Peyer's patch (tissue), 4 donors: ENCODE data around the gene IAH1. TPM values are rescaled to one million over a fixed set of nuclear protein-coding genes. Genes with fewer than 3 reads are reported as not detected.

ENCODE experiments used
- DNase-seq, 3 donors: peaks; one replicate each; pipeline ENCODE4 v3.0.0-alpha.2; 2017 to 2019
- H3K27ac ChIP-seq, 4 donors: fragments of 200-600 bp; sonication (generic); one replicate each; pipeline ENCODE4 v1.5.1; 2016 to 2019
- H3K27me3 ChIP-seq, 2 donors: fragments of 200-600 bp; sonication (generic); one replicate each; pipeline ENCODE4 v1.5.1; 2019
- H3K36me3 ChIP-seq, 3 donors: fragments of 200-600 bp; sonication (generic); one replicate each; pipeline ENCODE4 v1.5.1; 2016 to 2019
- H3K4me1 ChIP-seq, 4 donors: fragments of 200-600 bp; sonication (generic); one replicate each; pipeline ENCODE4 v1.5.1; 2016 to 2019
- H3K4me3 ChIP-seq, 4 donors: fragments of 200-600 bp; sonication (generic); 1 replicate in 3 of 4; 2 replicates in 1 of 4; pipeline ENCODE4 v1.5.1; 2016 to 2019; ENCODE audit warnings: mild to moderate bottlenecking in 1 of 4
- H3K9me3 ChIP-seq, 4 donors: fragments of 200-600 bp; sonication (generic); one replicate each; pipeline ENCODE4 v1.5.1; 2016 to 2019; ENCODE audit warnings: mild to moderate bottlenecking in 1 of 4
- POLR2A ChIP-seq, 2 donors: fragments of 450-650 bp; IDR thresholded peaks; one replicate each; pipeline ENCODE4 v1.5.1; 2017; ENCODE audit warnings: antibody characterized with exemption in 2 of 2, mild to moderate bottlenecking in 2 of 2, moderate library complexity in 2 of 2
- total RNA-seq, 4 donors: library from RNA; depleted of rRNA; stranded (reverse); fragments of >200 nt; gene quantifications; one replicate each; pipeline ENCODE4 v1.1.0, GENCODE V29; 2016
- TF ChIP-seq, protein P1 (sequence below), 6 experiments: fragments of 450-650 bp in 4 of 6; fragments of 200-600 bp in 2 of 6; sonication (generic) in 1 of 6; IDR thresholded peaks; one replicate each; pipeline ENCODE4 v1.5.1; 2017 to 2019; ENCODE audit warnings: antibody characterized with exemption in 6 of 6, mild to moderate bottlenecking in 3 of 6, moderate library complexity in 1 of 6

The IAH1 gene
- total RNA-seq, 4 donors from 2014 or later, result 39.2 to 59.4 (median 43.5) TPM

DNA sequence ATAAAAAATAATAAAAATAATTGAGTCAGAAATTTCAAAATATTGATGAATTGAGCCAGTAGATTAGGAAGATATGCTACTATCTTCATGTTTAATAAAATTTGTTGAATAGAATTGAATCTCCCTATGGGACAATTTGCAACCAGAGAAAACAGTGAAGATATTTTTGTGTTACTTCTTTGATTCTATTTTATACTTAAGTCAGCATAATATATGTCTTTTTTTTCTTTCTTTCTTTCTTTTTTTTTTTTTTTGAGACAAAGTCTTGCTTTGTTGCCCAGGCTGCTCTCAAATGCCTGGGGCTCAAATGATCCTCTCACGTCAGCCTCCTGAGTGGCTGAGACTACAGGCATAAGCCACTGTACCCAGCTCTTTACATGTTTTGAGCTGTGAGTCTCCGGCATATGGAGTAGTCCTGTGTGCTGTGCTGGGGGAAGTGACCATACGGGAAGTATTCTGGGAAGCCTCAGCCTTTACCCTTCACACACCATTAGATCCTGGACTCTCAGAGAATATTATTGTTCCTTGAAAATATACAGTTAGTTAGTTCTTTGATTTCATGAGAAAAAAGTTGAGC is 13.8 kb upstream of the IAH1 start:
- Histone ChIP-seq H3K36me3 (peaks cover 0 to 44% (median 0%) of the 10 kb centered on the region in 3 donors), H3K9me3 (no peaks in the 10 kb centered on the region), H3K4me3 (no peak overlapping the region), H3K4me1 (no peaks in the 10 kb centered on the region), H3K27ac (no peak overlapping the region), H3K27me3 (no peaks in the 10 kb centered on the region)
- TF ChIP-seq, protein P1, sequence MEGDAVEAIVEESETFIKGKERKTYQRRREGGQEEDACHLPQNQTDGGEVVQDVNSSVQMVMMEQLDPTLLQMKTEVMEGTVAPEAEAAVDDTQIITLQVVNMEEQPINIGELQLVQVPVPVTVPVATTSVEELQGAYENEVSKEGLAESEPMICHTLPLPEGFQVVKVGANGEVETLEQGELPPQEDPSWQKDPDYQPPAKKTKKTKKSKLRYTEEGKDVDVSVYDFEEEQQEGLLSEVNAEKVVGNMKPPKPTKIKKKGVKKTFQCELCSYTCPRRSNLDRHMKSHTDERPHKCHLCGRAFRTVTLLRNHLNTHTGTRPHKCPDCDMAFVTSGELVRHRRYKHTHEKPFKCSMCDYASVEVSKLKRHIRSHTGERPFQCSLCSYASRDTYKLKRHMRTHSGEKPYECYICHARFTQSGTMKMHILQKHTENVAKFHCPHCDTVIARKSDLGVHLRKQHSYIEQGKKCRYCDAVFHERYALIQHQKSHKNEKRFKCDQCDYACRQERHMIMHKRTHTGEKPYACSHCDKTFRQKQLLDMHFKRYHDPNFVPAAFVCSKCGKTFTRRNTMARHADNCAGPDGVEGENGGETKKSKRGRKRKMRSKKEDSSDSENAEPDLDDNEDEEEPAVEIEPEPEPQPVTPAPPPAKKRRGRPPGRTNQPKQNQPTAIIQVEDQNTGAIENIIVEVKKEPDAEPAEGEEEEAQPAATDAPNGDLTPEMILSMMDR (IDR thresholded peaks at IDR 0.05), result no peak
- no peak for TF ChIP-seq POLR2A (IDR thresholded peaks at IDR 0.05)
- no peak for DNase-seq

DNA sequence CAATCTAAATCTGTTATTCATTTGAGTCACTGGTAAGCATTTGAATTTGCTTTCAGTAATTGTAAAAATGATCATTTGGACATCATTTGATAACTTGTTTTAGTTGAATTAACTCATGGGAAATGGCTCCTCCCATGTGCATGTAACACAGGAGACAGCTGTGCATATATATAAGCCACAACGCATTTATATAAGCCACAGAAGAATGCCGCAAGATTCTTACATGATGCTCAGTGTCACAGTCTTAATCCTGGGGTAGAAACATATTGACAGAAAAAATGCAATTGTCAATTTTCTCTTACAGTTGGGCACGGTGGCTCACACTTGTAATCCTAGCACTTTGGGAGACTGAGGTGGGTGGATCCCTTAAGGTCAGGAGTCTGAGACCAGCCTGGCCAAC is 13.3 kb upstream of the IAH1 start:
- Histone ChIP-seq H3K27me3 (no peaks in the 10 kb centered on the region), H3K4me1 (no peaks in the 10 kb centered on the region), H3K27ac (no peak overlapping the region), H3K36me3 (peaks cover 0 to 43% (median 0%) of the 10 kb centered on the region in 3 donors), H3K9me3 (no peaks in the 10 kb centered on the region), H3K4me3 (no peak overlapping the region)
- DNase-seq, result no peak
- TF ChIP-seq POLR2A (IDR thresholded peaks at IDR 0.05), result no peak
- TF ChIP-seq, protein P1 (IDR thresholded peaks at IDR 0.05), result no peak

GRCh38 chr2:9462313-9462712 is 12.0 kb upstream of the IAH1 start:
- no peaks in the 10 kb centered on the region for H3K4me1 ChIP-seq
- no peaks in the 10 kb centered on the region for H3K9me3 ChIP-seq
- no peak for TF ChIP-seq POLR2A (IDR thresholded peaks at IDR 0.05)
- TF ChIP-seq, protein P1 (IDR thresholded peaks at IDR 0.05), result no peak
- no peak overlapping the region for H3K4me3 ChIP-seq
- no peak overlapping the region for H3K27ac ChIP-seq
- no peaks in the 10 kb centered on the region for H3K27me3 ChIP-seq
- peaks cover 0 to 39% (median 0%) of the 10 kb centered on the region in 3 donors for H3K36me3 ChIP-seq
- DNase-seq, result no peak

DNA sequence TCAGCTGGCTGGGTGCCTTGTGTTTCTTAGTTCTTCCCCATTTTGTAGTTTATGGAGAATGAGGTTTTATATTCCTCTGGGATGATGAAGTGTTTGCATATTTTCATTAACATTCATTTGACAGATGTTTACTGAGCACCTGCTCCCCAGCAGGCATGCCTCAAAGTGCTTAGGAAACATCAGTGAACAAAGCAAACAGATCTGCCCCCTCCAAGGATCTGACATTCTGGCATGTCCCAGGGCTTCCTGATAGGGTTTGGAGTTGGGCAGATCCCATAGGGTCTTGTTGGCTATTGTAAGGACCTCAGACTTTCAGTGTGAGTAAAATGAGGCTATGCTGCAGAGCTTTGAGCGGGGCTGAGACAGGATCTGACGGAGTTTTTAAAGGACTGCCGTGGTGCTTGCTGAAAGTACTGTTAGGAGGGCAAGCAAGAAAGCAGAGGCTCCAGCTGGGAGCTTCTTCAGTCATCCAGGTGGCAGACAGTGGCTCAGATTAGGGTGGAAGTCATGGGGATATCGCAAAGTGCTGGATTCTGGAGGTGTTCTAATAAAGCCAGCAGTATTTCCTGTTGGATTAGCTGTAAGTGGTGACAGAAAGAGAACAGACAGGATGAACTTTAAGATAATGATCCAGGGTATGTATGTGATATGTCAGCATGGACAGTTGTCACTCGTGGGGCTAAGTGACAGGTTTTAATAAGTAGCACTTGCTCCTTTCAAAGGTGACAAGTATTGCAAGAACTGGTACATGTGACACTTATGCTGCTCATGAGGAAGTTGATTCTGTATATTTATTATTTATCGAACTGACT is 11.3 kb upstream of the IAH1 start:
- H3K27ac ChIP-seq, result no peak overlapping the region

DNA sequence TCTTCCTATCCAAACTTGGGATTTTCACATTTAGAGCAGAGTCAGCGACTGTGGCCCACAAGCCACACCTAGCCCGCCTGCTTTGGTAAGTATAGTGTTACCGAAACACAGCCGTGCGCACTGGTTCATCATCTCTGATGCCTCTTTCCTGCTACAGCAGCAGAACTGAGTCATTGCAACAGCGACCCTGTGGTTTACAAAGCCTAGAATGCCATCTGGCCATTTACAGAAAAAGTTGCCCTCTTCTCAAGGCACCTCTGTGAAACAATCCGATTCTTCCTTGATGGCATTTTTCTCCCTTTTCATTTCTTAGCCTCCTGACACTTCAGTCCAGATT is 10.7 kb upstream of the IAH1 start:
- DNase-seq, result no peak
- Histone ChIP-seq H3K4me3 (no peak overlapping the region), H3K36me3 (peaks cover 0 to 34% (median 0%) of the 10 kb centered on the region in 3 donors), H3K4me1 (no peaks in the 10 kb centered on the region), H3K27me3 (no peaks in the 10 kb centered on the region), H3K27ac (no peak overlapping the region), H3K9me3 (no peaks in the 10 kb centered on the region)
- TF ChIP-seq, protein P1 (IDR thresholded peaks at IDR 0.05), result no peak
- TF ChIP-seq POLR2A (IDR thresholded peaks at IDR 0.05), result no peak

More for the DNA sequence above, 11.3 kb upstream of the IAH1 start:
- Histone ChIP-seq H3K36me3 (peaks cover 0 to 37% (median 0%) of the 10 kb centered on the region in 3 donors), H3K4me3 (no peak overlapping the region), H3K4me1 (no peaks in the 10 kb centered on the region), H3K27me3 (no peaks in the 10 kb centered on the region), H3K9me3 (no peaks in the 10 kb centered on the region)
- DNase-seq, result no peak
- TF ChIP-seq, protein P1 (IDR thresholded peaks at IDR 0.05), result no peak
- no peak for TF ChIP-seq POLR2A (IDR thresholded peaks at IDR 0.05)
